K562 (cell line): ENCODE measurements around the gene LTBP1. TPM values are rescaled to one million over a fixed set of nuclear protein-coding genes. Genes with fewer than 3 reads are reported as not detected.

ENCODE experiments used
- ATAC-seq: fragments of 200-7000 bp; cut with Tn5 transposase; 3 replicates; pipeline ENCODE4 v1.9.1; 2020; ENCODE audit warnings: moderate library complexity
- BruUV-seq: library from RNA; stranded (reverse); fragments of 400-500 nt; replicated peaks from 2 replicates; lab custom pipeline; 2021; lab: Mats Ljungman, UMichigan
- CTCF ChIA-PET: fragments of 300-600 bp; formaldehyde crosslinking; extraction: SDS; loops from one replicate; lab custom pipeline; 2021; ENCODE audit warnings: low intra/inter-chr PET ratio; lab: Yijun Ruan, JAX
- POLR2A ChIA-PET: fragments of 300-600, 350-650 bp; sonication (Branson Sonifier 250); formaldehyde crosslinking; extraction: SDS; loops from one replicate; lab custom pipeline; 2021; ENCODE audit warnings: antibody characterized with exemption, inconsistent platforms; lab: Yijun Ruan, JAX
- DNase-seq, 4 experiments: peaks; one replicate each; pipeline versions ENCODE4 v3.0.0 to v3.0.0-alpha.2; 2011 to 2018; ENCODE audit warnings: low spot score in 3 of 4, mixed read lengths in 3 of 4; ENCODE audit errors: extremely low read depth in 1 of 4
- FAIRE-seq: peaks from 2 replicates; lab custom pipeline; 2011; peaks lifted over from hg19 to GRCh38; lab: Jason Lieb, UNC
- H2AFZ ChIP-seq: 2 replicates; pipeline ENCODE4 v1.6.0; 2011; ENCODE audit warnings: low read depth, low read length, control low read depth, inconsistent platforms
- H3K27ac ChIP-seq: fragments of 200-600 bp; 3 replicates; pipeline ENCODE4 v1.8.0; 2011; ENCODE audit warnings: low read depth, mild to moderate bottlenecking, control low read depth, inconsistent platforms, low read length, moderate library complexity, mixed read lengths; ENCODE audit errors: extremely low read depth
- H3K27me3 ChIP-seq, 2 experiments: fragments of 300-600 bp in 1 of 2; 2 replicates in 1 of 2; 3 replicates in 1 of 2; pipeline versions ENCODE4 v1.6.0 to v1.8.0; 2011; ENCODE audit warnings: inconsistent platforms in 2 of 2, low read length in 2 of 2, mild to moderate bottlenecking in 1 of 2, mixed read lengths in 1 of 2, moderate library complexity in 1 of 2; ENCODE audit not compliant: control insufficient read depth in 2 of 2, insufficient read depth in 2 of 2
- H3K36me3 ChIP-seq: fragments of 300-600 bp; 3 replicates; pipeline ENCODE4 v1.8.0; 2011; ENCODE audit warnings: mild to moderate bottlenecking, low read length, inconsistent platforms; ENCODE audit not compliant: control insufficient read depth, insufficient read depth
- H3K4me1 ChIP-seq, 2 experiments: fragments of 200-600 bp in 1 of 2; replicated peaks in 1 of 2; 2 replicates in 1 of 2; 3 replicates in 1 of 2; pipeline versions ENCODE4 v1.5.1 to v1.8.0; 2011; ENCODE audit warnings: inconsistent platforms in 2 of 2, low read length in 2 of 2, mild to moderate bottlenecking in 1 of 2, mixed read lengths in 1 of 2, moderate library complexity in 1 of 2; ENCODE audit not compliant: control insufficient read depth in 2 of 2, insufficient read depth in 2 of 2
- H3K4me2 ChIP-seq: 2 replicates; pipeline ENCODE4 v1.6.1; 2011; ENCODE audit warnings: low read length, control low read depth, inconsistent platforms, mixed read lengths; ENCODE audit not compliant: insufficient read depth
- H3K4me3 ChIP-seq: fragments of 200-600 bp; sonication (generic), shearing (Covaris generic); 2 replicates; pipeline ENCODE4 v1.5.1; 2016; ENCODE audit warnings: control low read depth, inconsistent platforms
- H3K79me2 ChIP-seq: fragments of 200-600 bp; 3 replicates; pipeline ENCODE4 v1.8.0; 2011; ENCODE audit warnings: low read length, inconsistent platforms; ENCODE audit not compliant: control insufficient read depth, insufficient read depth
- H3K9ac ChIP-seq, 2 experiments: 2 replicates each; pipeline versions ENCODE4 v1.6.0 to v1.6.1; 2011; ENCODE audit warnings: low read depth in 2 of 2, low read length in 2 of 2, control low read depth in 1 of 2, inconsistent platforms in 1 of 2, mild to moderate bottlenecking in 1 of 2, mixed read lengths in 1 of 2; ENCODE audit not compliant: insufficient read depth in 1 of 2
- H3K9me1 ChIP-seq: one replicate; pipeline ENCODE4 v1.6.0; 2011; ENCODE audit warnings: inconsistent platforms, mild to moderate bottlenecking, low read length, moderate library complexity; ENCODE audit not compliant: control insufficient read depth, insufficient read depth
- H3K9me3 ChIP-seq: replicated peaks from 2 replicates; pipeline ENCODE4 v1.5.1; 2011; ENCODE audit warnings: low read depth, low read length, inconsistent platforms; ENCODE audit not compliant: control insufficient read depth, insufficient read depth
- H4K20me1 ChIP-seq: replicated peaks from 2 replicates; pipeline ENCODE4 v1.6.1; 2011; ENCODE audit warnings: low read length, inconsistent platforms, mixed read lengths; ENCODE audit not compliant: control insufficient read depth, insufficient read depth
- CHD4 ChIP-seq: fragments of 200-600 bp; sonication (generic); IDR thresholded peaks from 3 replicates; pipeline ENCODE4 v1.6.1; 2012; ENCODE audit warnings: low read depth, mild to moderate bottlenecking, mixed read lengths, low read length, inconsistent platforms; ENCODE audit not compliant: insufficient read depth, insufficient replicate concordance, poor library complexity, severe bottlenecking
- PKNOX1 ChIP-seq: fragments of 450-650 bp; IDR thresholded peaks from 2 replicates; pipeline ENCODE4 v1.6.1; 2016
- ZKSCAN8 ChIP-seq: fragments of 200-800 bp; sonication (Bioruptor generic); IDR thresholded peaks from 2 replicates; pipeline ENCODE4 v1.6.1; 2016; ENCODE audit warnings: missing genetic modification characterization, missing compliant biosample characterization
- WGBS: fragments of 100-300 bp; shearing (Covaris generic); methylation state at CpG from one replicate; pipeline ENCODE4 v1.1.6; 2016; ENCODE audit warnings: low coverage, mixed read lengths; ENCODE audit not compliant: insufficient coverage; ENCODE audit errors: missing lambda C conversion rate; 5-methylcytosine and 5-hydroxymethylcytosine counted together
- in situ Hi-C: fragments of 300-500 bp; cut with MboI; formaldehyde crosslinking; loops from 4 replicates; pipeline ENCODE4 v1.15.0; 2018; ENCODE audit warnings: inconsistent platforms, mixed read lengths
- intact Hi-C: fragments of 100-400 bp; cut with micrococcal nuclease; formaldehyde crosslinking; loops from 2 replicates; pipeline ENCODE4 v1.14.2; 2022
- polyA plus RNA-seq, 8 experiments: library from polyadenylated mRNA; depleted of rRNA in 4 of 8; stranded (reverse) in 5 of 8; unstranded in 3 of 8; fragments of >200 nt; fragmentation: Nextera tagmentation in 2 of 8; fragmentation: Illumina TruSeq in 1 of 8; extraction: Ambion mirVana in 2 of 8; extraction: Trizol in 1 of 8; gene quantifications; 2 replicates each; pipeline versions ENCODE4 v1.2.1 to v1.2.3, GENCODE V29; 2011 to 2014; ENCODE audit warnings: inconsistent platforms in 1 of 8, missing spikeins in 1 of 8
- total RNA-seq, 7 experiments: library from RNA; depleted of rRNA in 6 of 7; stranded (reverse); fragments of >200 nt in 6 of 7; fragmentation: Illumina TruSeq in 2 of 7; extraction: Trizol in 2 of 7; gene quantifications; 2 replicates each; pipeline versions ENCODE4 v1.2.1 to v1.2.3, GENCODE V29; 2011 to 2021; ENCODE audit warnings: low replicate concordance in 1 of 7
- TF ChIP-seq, protein P1 (sequence below): sonication (generic); formaldehyde crosslinking; IDR thresholded peaks from 2 replicates; pipeline ENCODE4 v1.8.1; 2023; ENCODE audit warnings: mild to moderate bottlenecking, missing genetic modification reagents

Gene LTBP1
- total and polyA plus RNA-seq, 9 of the 15 experiments (the other 6 are each of a cell fraction or from before 2014, with no cell fraction given) = 3.6 to 16.4 (median 8.5) TPM

- TF ChIP-seq CHD4 (no peak), PKNOX1 (peak; percentile 59)
- TF ChIP-seq, all 486 proteins: peak for 1
- H3K4me1 ChIP-seq = peaks cover 0 to 34% of the 10 kb centered on the region in 2 experiments; a peak in 3 of 5 replicates
- BruUV-seq = no TSS peak
- in situ Hi-C loops (no loop called here), intact Hi-C loops (no loop called here)
- H3K36me3 ChIP-seq = no peaks in the 10 kb centered on the region; the same call in 2 of the 3 replicates
- no peak overlapping the region for H3K4me2 ChIP-seq
- no peak overlapping the region for H3K4me3 ChIP-seq
- no peaks in the 10 kb centered on the region for H3K9me3 ChIP-seq
- DNase-seq = no peak
- no peak for FAIRE-seq
- no peaks in the 10 kb centered on the region for H3K9me1 ChIP-seq
- no peak for ATAC-seq
- no peaks in the 10 kb centered on the region for H3K79me2 ChIP-seq
- CTCF ChIA-PET = no interaction called here
- H3K9ac ChIP-seq = no peak overlapping the region
- H3K27me3 ChIP-seq = no peaks in the 10 kb centered on the region
- 55% methylated on average over 6 of the region's 6 CpGs for WGBS
- H4K20me1 ChIP-seq = no peaks in the 10 kb centered on the region
- H2AFZ ChIP-seq = peak overlapping the region; percentile 38; the same call in 1 of the 2 replicates
- no peak overlapping the region for H3K27ac ChIP-seq
- POLR2A ChIA-PET = no interaction called here
These were observed 268.1 kb downstream of the LTBP1 start for GRCh38 chr2:33214857-33215256.

- H3K4me3 ChIP-seq = no peak overlapping the region
- TF ChIP-seq, protein P1, sequence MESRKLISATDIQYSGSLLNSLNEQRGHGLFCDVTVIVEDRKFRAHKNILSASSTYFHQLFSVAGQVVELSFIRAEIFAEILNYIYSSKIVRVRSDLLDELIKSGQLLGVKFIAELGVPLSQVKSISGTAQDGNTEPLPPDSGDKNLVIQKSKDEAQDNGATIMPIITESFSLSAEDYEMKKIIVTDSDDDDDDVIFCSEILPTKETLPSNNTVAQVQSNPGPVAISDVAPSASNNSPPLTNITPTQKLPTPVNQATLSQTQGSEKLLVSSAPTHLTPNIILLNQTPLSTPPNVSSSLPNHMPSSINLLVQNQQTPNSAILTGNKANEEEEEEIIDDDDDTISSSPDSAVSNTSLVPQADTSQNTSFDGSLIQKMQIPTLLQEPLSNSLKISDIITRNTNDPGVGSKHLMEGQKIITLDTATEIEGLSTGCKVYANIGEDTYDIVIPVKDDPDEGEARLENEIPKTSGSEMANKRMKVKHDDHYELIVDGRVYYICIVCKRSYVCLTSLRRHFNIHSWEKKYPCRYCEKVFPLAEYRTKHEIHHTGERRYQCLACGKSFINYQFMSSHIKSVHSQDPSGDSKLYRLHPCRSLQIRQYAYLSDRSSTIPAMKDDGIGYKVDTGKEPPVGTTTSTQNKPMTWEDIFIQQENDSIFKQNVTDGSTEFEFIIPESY (CRISPR knock-in tag) = peak; percentile 52
- no peak for TF ChIP-seq ZKSCAN8 (CRISPR knock-in tag)
- no peak overlapping the region for H3K9ac ChIP-seq
- H3K4me1 ChIP-seq = peaks cover 0 to 35% of the 10 kb centered on the region in 2 experiments; a peak in 3 of 5 replicates
- H3K27ac ChIP-seq = no peak overlapping the region
- no peak overlapping the region for H3K4me2 ChIP-seq
- no TSS peak for BruUV-seq
- 45% methylated on average over 3 of the region's 3 CpGs for WGBS
- intact Hi-C loops = no loop called here
- no peaks in the 10 kb centered on the region; the same call in 2 of the 3 replicates for H3K36me3 ChIP-seq
- H4K20me1 ChIP-seq = no peaks in the 10 kb centered on the region
- H3K27me3 ChIP-seq = no peaks in the 10 kb centered on the region
- H3K79me2 ChIP-seq = no peaks in the 10 kb centered on the region
- ATAC-seq = peak; percentile 34; the same call in 1 of the 3 replicates
- in situ Hi-C loops = no loop called here
- DNase-seq = no peak
- no peak for FAIRE-seq
- H2AFZ ChIP-seq = no peak overlapping the region
- no peaks in the 10 kb centered on the region for H3K9me1 ChIP-seq
- H3K9me3 ChIP-seq = no peaks in the 10 kb centered on the region
- CTCF ChIA-PET = no interaction called here
- POLR2A ChIA-PET = no interaction called here
These were observed 268.5 kb downstream of the LTBP1 start for GRCh38 chr2:33215299-33215698.
